Mesenteric fat pad (tissue), 1 donor: ENCODE data around the gene PKIG. TPM values are rescaled to one million over a fixed set of nuclear protein-coding genes. Genes with fewer than 3 reads are reported as not detected.

Experiments used
- DNase-seq: peaks from one replicate; pipeline ENCODE4 v3.0.0-alpha.2; 2020; ENCODE audit warnings: low spot score
- total RNA-seq: library from RNA; stranded (reverse); fragmentation: NEBNext Ultra II Directional; extraction: Animal tissue kit (Norgen Biotek cat#: 25700); gene quantifications from one replicate; pipeline ENCODE4 v1.2.1, GENCODE V29; 2021
- donor health status: DM: yes; HTN: yes; CAD: no.

The PKIG gene
- total RNA-seq, 1 donor from 2014 or later = 50.1 TPM

- no peak for DNase-seq
Measured at GRCh38 chr20:44594730-44595129, 12.4 kb downstream of the PKIG start.

- no peak for DNase-seq
Measured at GRCh38 chr20:44596010-44596409, 13.6 kb downstream of the PKIG start.

- DNase-seq = no peak
Measured at GRCh38 chr20:44596876-44597275, 14.5 kb downstream of the PKIG start.

GRCh38 chr20:44597516-44597915 lies 15.1 kb downstream of the PKIG start:
- DNase-seq = no peak

DNA sequence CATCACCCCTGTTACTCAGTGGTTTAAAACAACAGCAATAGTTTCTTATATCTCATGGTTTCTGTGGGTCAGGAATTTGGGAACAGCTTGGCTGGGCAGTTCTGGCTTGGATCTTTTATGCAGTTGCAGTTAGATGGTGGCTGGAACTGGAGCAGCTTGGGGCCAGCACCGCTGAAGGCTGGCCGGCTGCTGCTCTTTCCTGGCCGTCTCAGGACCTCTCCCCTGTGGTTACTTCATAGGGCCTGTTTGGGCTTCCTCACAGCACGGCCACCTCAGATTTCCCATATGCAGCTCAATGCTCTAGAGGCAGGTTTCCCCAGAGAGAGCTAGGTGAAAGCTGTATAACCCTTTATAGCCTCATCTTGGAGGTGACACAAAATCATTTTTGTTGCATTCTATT lies 15.6 kb downstream of the PKIG start:
- DNase-seq = no peak

DNA sequence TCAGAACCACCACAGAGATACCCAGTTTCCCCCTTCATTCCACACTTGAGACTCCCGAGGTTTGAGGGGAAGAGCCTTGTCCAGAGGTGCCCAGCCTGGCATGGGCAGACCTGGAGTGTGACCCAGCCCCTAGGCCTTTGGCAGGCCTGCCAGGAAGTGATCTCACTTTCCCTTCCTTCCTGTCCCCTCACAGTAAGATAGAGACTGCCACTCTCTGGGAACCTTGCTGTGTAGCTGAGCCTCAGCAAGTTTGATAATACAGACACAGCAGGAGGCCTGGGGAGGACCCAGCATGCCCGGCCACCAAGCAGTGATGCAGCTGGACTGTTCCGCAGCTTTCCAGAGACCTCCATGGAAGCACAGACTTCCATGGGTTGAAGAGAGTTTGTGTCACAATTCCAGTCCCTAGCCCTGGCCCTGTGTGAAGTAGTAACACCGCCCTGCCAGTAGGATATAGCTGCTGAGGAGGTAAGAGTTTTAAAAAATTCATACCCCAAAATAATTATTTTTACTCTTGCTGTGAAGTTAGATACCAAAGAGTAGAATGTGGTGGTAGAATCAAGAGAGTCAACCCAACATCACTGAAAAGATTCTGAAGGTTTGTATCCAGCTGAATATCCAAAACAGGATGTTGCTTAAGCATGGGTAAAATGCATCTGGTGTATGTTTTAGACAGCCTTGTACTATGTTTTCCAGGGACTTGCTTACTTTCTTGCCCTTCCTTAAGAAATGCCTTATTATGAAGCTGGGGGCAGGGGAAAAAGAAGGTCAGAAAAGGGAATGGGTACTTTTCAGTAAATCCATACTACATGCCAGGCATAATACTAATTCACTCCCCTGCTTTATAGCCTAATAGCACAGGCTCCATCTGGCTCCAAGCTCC lies 16.3 kb downstream of the PKIG start:
- DNase-seq = no peak

DNA sequence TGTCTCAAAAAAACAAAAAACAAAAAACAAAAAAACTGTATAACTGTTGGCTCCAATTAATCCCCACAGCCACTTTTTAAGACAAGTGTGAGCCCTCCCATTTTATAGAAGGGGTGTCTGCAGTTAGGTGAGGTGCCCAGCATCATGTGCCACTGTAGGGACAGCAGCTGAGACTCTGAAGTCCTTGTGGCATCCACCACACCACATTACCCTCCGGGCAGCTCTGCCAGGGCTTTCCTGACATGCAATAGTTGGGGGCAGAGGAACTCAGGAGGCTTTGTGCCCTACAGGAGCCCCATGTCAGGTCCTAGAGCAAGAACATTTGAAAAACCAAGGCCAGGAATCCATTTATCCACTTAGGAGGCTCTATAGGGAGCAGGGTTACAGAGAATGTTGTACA lies 17.3 kb downstream of the PKIG start:
- no peak for DNase-seq

- DNase-seq = no peak
Measured at GRCh38 chr20:44600301-44600700, 17.9 kb downstream of the PKIG start.

- DNase-seq = no peak
Measured at GRCh38 chr20:44600758-44601201, 18.4 kb downstream of the PKIG start.

GRCh38 chr20:44601236-44601671 lies 18.9 kb downstream of the PKIG start:
- no peak for DNase-seq

DNA sequence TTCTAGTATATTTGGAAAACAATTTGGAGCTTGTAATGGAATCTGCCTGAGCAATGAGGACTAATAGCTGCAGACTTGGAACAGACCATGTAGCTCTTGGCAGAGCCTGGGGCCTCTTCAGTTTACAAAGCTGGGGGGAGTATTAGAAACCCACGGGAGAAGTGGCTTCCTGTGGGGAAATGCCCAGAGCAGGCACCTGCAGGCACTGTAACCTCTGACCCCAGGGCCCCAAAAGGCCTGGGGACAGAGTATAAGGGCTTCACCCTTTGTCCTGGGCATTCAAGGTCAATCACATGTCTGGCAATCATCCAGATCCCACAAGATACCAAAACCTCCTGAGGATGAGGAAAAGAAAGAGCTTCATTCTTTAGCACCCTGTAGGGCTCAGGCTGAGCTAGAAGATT lies 19.4 kb downstream of the PKIG start:
- peak; percentile 83 for DNase-seq

GRCh38 chr20:44603327-44603726 lies 20.9 kb downstream of the PKIG start:
- peak; percentile 18 for DNase-seq

DNA sequence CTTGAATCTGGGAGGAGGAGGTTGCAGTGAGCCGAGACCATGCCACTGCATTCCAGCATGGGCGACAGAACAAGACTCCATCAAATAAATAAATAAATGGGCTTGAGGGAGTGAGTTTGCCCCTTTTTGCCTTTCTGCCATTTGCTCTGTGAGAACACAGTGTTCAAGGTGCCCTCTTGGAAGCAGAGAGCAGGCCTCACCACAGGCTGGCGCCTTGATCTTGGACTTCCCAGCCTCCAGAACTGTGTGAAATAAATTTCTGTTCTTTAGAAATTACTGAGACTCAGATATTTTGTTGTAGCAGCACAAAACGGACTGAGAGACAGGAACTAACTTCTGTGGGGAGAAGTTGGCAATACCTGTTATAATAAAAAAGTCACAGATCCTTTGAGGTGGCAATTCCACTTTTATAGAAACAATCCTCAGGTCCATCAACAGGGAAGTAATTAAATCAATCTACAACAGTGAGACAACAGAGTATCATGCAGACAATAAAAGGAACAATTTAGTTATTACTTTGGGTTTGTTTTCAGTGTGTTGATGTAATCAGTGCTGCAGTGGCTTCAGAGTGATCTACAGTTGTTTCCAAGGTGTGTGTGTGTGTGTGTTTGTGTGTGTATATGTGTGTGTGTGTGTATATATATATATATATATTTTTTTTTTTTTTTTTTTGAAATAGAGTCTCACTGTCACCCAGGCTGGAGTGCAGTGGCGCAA lies 24.5 kb downstream of the PKIG start:
- no peak for DNase-seq

GRCh38 chr20:44609006-44609515 lies 26.7 kb downstream of the PKIG start:
- no peak for DNase-seq

GRCh38 chr20:44609516-44610312 lies 27.3 kb downstream of the PKIG start:
- peak; percentile 94 for DNase-seq

DNA sequence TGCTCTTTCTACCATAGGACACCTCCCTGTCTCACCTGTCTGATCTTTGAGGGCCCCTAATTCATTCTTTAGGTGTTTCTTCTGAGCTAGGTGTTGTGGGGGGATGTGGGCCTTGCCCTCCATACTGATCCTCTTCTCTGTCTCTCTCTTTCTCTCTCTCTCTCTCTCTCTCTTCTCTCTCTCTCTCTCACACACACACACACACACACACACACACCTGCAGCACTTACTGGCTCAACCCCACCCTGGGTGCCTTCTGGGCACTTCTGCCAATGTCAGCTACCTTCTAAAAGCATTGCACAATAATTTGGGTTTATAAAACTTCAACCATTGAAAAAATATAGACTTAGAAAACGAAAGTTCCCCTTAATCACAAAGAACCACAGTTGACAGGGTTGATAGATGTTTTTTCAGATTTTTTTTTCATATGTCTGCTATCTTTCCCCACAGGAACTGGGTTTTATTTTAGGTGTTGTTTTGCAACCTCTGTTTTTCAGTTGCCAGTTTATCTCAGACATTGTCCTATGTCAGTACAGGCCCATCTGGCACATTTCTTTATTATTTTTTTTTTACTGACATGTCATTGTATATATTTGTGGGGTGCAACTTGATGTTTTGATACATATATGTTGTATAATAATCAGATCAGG lies 28.1 kb downstream of the PKIG start:
- DNase-seq = no peak

DNA sequence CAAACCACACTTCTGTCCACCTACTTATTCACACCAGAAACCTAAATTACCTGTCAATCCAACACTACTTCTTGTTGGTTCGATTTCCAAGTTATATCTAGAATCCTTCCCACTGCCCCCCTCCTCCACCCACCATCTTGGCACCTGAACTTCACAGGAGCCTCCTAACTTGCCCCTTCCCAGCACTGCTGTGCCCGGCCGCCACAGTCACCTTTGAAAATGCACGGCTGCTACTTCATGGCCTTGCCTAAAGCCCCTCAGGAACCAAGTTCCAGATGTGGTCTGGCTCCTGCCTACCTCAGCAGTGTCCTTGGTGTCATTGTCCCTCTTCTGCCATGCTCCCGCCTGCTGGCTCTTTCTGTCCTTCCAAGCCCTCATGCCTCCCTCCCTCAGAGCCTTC lies 31.2 kb downstream of the PKIG start:
- no peak for DNase-seq

- DNase-seq = no peak
Measured at GRCh38 chr20:44614525-44614924, 32.1 kb downstream of the PKIG start.

DNA sequence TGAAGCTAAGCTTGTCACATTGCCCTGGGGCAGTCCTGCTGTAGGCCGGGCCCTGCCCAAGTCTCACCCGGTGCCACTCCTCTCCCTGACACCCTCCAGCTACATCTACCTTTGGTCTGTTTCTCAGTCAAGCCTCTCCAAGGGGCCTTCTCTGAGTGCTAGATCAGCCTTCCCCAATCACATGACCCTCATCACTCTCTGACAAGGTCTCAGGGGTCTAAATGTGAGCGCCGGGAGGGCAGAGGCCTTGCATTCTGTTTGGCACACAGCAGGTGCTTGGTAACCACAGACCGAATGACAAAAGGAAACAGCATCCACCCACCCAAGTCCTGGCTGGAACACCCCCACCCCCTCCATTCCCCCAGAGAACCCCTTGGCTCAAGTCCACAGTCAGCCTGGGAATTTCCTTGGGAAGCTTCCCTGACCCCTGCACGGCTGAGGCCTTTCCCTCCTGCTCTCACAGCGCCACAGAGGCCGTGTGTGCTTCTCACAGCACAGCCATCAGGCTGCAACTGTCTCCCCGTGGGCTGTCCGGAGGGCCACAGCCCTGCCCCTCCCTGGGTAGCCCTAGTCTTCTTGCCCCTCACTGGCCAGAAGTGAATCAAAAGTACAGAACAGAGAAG lies 32.9 kb downstream of the PKIG start:
- no peak for DNase-seq

DNA sequence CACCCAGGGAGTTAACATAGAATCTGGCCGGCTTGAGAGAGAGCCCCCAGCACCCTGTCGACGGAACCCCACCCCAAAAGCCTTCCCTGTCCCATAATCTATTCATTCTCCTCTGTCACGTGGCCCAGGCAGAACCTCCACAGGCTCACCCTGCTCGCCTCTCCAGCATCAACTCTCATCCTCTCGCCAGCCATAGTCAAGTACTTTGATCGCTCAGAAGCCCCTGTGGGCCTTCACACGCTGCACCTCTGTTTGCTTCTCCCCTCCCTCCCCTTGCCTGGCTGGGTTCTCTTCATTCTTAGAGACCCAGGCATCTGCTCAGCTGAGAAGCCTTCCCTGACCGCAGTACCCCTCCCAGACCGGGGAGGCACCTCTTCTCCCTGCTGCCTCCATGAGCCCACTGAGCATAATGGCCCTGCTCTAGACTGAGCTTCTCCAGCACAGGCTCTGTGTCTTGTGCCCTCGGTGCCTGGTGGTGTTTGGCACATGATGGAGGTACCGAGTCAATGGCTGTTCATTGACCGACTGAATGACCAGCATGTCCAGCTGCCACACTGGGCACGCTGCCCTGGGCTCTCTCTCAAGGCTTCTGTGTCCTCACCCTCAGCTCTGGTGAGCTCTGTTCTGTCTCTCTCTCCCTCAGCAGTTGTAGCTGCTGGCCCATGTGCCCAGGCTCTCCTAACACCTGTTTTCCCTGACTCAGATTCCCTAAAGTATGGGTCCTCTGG lies 33.7 kb downstream of the PKIG start:
- no peak for DNase-seq
